Stimulated activated CD4-positive, alpha-beta T cell treated with anti-CD3 and anti-CD28 coated beads, Interleukin-12 subunit alpha, Interleukin-12 subunit beta, amount 100 ng/mL, for 24 hours (primary cell): ENCODE measurements around the gene CNTF.
"Not testable (repeated sequence)": the region's sequence is repeated elsewhere in the genome, so short reads cannot be mapped to it uniquely, and the experiment has no call there.

ENCODE experiments used
- DNase-seq, 2 experiments: peaks; one replicate each; pipeline ENCODE4 v3.0.0-alpha.2; 2020; ENCODE audit warnings: low read depth in 2 of 2

Gene CNTF

DNA sequence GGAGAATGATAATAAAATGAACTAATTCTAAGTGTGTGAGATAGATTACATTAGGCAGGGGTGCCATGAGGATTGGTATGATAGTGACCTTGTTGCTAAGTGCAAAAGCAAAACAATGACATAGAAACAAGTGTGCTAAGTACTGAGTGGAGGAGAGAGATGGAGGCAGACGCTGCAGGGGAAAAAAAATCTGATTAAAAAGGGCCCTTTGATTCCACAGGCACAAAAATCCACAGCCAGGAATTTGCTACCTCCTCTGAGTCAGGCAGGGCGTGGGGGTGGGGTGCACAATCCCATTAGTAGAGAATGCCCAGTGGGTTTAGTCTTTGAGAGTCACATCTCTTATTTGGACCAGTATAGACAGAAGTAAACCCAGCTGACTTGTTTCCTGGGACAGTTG lies at the start of gene CNTF:
TSS of gene CNTF (plus strand) at position 322 of the 400 bp plus-strand sequence. CDS start 88 bp downstream, outside the sequence.
- no peak for DNase-seq

- not testable (repeated sequence) for DNase-seq
Observed at GRCh38 chr11:58572906-58573305, 49.6 kb upstream of the CNTF start.

- peak; percentile 35 to 67 for DNase-seq
Observed at GRCh38 chr11:58573451-58574104, 48.9 kb upstream of the CNTF start.

GRCh38 chr11:58574881-58575280 lies 47.6 kb upstream of the CNTF start:
- no peak for DNase-seq

DNA sequence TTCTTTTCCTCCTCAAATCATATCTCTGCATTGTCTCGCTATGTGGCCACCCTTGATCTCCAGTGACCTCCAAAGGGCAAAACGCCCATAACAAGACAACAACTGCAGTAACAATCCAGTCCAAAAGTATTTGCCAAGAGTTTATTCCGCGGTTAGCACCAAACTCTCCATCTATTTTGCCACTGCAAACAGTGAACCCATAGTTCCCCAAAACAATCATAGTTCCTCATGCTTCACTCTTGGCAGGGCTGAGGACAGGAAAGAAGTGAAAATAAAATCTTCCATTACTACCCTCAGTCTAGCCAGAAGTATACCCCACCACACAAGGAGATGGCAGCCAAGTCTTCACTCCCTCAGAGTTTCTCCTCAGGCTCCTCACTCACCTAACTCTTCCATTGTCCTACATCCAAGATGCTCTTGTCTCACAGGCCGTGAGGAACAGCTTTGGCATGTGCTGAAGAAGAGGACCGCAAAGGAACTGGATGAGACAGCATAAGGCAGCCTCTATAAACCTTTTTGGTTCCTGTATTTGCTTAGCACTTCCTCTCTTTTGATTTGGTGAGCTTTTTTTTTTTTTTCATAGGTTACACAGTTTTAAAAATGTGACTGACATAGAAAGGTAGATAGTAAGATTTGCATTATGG lies 47.0 kb upstream of the CNTF start, which contains the start of gene LPXN:
TSS of gene LPXN (minus strand) at position 480 of the 644 bp plus-strand sequence. CDS start at position 396, 84 bp downstream.
- peak in 1 of 2 experiments; percentile 17 for DNase-seq

GRCh38 chr11:58576887-58577471 lies 45.5 kb upstream of the CNTF start:
- no peak for DNase-seq

DNA sequence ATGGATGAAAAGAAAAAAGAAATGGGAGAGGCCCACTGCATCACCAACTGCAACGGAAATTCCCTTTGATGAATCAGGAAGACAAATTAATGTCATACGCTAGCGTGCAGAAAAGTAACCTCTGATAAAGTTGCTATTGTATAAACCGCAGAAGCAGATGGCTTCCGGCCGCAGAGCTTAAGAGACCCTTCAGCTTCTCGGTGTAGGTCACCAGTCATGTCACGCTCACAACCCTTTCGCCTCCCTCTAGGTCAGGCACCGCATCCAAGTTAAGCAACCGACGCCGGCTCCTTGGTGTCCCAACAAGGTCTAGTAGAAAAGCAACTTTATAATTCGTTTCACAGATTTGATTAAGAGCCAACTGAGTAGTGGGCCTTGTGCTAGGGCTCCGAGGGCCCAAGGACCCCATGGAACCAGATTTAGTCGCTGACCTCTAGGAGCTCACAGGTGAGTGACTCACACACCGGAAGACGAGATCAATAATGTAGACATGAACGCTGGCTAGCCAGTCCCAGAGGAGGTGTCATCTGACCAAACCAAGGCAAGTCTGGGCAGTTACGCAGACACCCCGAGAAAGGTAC lies 44.8 kb upstream of the CNTF start:
- peak; percentile 55 to 56 for DNase-seq

- peak; percentile 84 to 86 for DNase-seq
Observed at GRCh38 chr11:58578136-58578634, 44.3 kb upstream of the CNTF start.

- DNase-seq = peak; percentile 93
Observed at GRCh38 chr11:58578635-58579191, 43.8 kb upstream of the CNTF start, which contains the start of gene ZFP91. ZFP91 (plus strand) TSS chr11:58579063; CDS start chr11:58579282, 219 bp downstream.

DNA sequence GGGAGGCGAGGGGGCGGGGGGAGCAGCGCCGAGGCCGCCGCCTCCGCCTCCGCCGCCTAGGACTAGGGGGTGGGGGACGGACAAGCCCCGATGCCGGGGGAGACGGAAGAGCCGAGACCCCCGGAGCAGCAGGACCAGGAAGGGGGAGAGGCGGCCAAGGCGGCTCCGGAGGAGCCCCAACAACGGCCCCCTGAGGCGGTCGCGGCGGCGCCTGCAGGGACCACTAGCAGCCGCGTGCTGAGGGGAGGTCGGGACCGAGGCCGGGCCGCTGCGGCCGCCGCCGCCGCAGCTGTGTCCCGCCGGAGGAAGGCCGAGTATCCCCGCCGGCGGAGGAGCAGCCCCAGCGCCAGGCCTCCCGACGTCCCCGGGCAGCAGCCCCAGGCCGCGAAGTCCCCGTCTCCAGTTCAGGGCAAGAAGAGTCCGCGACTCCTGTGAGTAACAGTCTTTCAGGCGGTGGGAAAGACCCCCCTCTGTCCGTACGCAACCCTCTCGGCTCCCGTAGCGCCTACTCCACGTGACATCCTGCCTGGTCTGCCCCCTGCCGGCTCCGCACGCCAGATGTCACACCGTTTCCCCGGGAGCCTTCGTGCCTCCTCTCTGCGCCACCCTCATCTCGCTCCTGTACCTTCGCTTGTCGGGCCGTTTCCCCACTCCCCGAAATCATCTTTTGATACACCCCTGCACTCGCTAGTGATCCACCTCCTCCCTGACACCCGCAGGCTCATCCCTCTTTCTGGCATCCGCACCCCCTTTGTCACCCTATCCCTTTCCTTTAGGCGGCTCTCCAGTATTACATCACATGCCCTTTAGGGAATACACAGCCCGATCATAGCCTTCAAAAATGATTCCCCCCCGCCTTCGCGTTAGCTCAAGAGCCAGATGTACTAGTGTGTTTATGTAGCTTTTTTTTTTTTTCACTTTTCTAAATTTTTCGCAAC lies 43.0 kb upstream of the CNTF start:
- peak; percentile 84 to 86 for DNase-seq

GRCh38 chr11:58580311-58580710 lies 42.2 kb upstream of the CNTF start:
- no peak for DNase-seq

- no peak for DNase-seq
Observed at GRCh38 chr11:58582437-58582836, 40.0 kb upstream of the CNTF start.

- no peak for DNase-seq
Observed at GRCh38 chr11:58586998-58587397, 35.5 kb upstream of the CNTF start.

- DNase-seq = no peak
Observed at GRCh38 chr11:58591659-58592058, 30.8 kb upstream of the CNTF start.

GRCh38 chr11:58592760-58593472 lies 29.5 kb upstream of the CNTF start:
- peak in 1 of 2 experiments; percentile 28 for DNase-seq

DNA sequence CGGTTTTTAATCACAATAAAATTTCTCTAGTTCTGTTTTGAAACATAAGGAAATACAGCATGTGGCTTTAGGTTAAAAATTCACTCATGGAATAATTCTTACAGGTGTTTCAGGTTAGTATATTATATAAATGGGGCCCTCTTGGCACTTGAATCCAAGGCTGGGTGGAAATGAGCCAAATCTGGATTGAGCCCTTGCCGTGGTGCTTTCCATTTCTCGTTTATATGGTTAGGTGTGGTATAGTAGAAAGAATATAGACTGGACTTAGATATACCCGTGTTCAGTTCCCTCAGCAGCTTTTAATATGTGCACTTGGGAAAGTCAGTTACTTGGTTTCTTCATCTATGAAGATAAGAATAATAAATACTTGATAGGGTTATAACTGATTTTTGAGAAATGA lies 27.6 kb upstream of the CNTF start:
- DNase-seq = no peak

GRCh38 chr11:58596621-58597020 lies 25.8 kb upstream of the CNTF start:
- no peak for DNase-seq

GRCh38 chr11:58597486-58598144 lies 24.9 kb upstream of the CNTF start:
- DNase-seq = no peak

DNA sequence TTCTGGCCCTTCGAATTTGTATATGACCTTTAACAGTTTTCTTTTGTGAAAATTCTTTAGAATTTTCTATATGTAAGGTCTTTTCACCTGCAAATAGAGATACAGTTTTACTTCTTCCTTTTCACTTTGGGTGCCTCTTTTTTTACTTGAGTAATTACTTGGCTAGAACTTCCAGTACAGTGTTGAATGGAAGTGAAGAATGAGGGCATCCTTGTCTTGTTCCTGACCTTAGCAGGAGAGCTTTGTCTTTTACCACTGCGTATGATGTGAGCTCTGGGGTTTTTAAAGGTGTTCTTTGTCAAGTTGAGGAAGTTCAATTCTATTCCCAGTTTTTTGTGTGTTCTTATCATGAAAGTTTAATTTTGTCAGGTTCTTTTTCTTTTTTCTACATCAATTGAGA lies 22.0 kb upstream of the CNTF start:
- DNase-seq = no peak
